GM12878 (cell line): ENCODE measurements around the gene PIGN. TPM values are rescaled to one million over a fixed set of nuclear protein-coding genes. Genes with fewer than 3 reads are reported as not detected.

ENCODE experiments used
- ATAC-seq: fragments of 200-7000 bp; cut with Tn5 transposase; 3 replicates; pipeline ENCODE4 v1.9.1; 2020; ENCODE audit warnings: mild to moderate bottlenecking, moderate library complexity
- BruUV-seq: library from RNA; stranded (reverse); fragments of 400-500 nt; replicated peaks from 2 replicates; lab custom pipeline; 2021; lab: Mats Ljungman, UMichigan
- CTCF ChIA-PET: fragments of 300-600 bp; sonication (Branson Sonifier 250); formaldehyde crosslinking; extraction: SDS; loops from one replicate; lab custom pipeline; 2021; ENCODE audit warnings: inconsistent platforms; lab: Yijun Ruan, JAX
- POLR2A ChIA-PET: fragments of 350-600 bp; formaldehyde crosslinking; extraction: SDS; loops from one replicate; lab custom pipeline; 2021; ENCODE audit warnings: inconsistent platforms; lab: Charles Lee
- RAD21 ChIA-PET: fragments of 300-600 bp; sonication (Branson Sonifier 250); formaldehyde crosslinking; loops from one replicate; lab custom pipeline; 2023; ENCODE audit warnings: antibody characterized with exemption; ENCODE audit not compliant: unreplicated experiment; lab: Charles Lee
- SMC1A ChIA-PET: fragments of 300-600 bp; sonication (Branson Sonifier 250); formaldehyde crosslinking; loops from one replicate; lab custom pipeline; 2023; ENCODE audit not compliant: unreplicated experiment, uncharacterized antibody; lab: Charles Lee
- DNase-seq: peaks from one replicate; pipeline ENCODE4 v3.0.0-alpha.2; 2011; ENCODE audit warnings: low read depth, low spot score
- FAIRE-seq: peaks from 3 replicates; lab custom pipeline; 2011; peaks lifted over from hg19 to GRCh38; lab: Jason Lieb, UNC
- H2AFZ ChIP-seq: 2 replicates; pipeline ENCODE4 v1.6.0; 2011; ENCODE audit warnings: low read depth, low read length, control low read depth; ENCODE audit not compliant: control insufficient read depth
- H3K27ac ChIP-seq: 2 replicates; pipeline ENCODE4 v1.5.1; 2011; ENCODE audit warnings: control low read depth; ENCODE audit not compliant: control insufficient read depth, insufficient read depth
- H3K27me3 ChIP-seq, 2 experiments: replicated peaks in 1 of 2; 2 replicates each; pipeline versions ENCODE4 v1.6.0 to v1.6.1; 2011; ENCODE audit warnings: low read length in 1 of 2; ENCODE audit not compliant: control insufficient read depth in 2 of 2, insufficient read depth in 2 of 2
- H3K36me3 ChIP-seq, 2 experiments: 2 replicates each; pipeline ENCODE4 v1.5.1; 2011; ENCODE audit warnings: low read length in 1 of 2; ENCODE audit not compliant: control insufficient read depth in 2 of 2, insufficient read depth in 2 of 2
- H3K4me1 ChIP-seq: 2 replicates; pipeline ENCODE4 v1.6.1; 2011; ENCODE audit warnings: mild to moderate bottlenecking, low read length, moderate library complexity, mixed read lengths; ENCODE audit not compliant: control insufficient read depth, insufficient read depth
- H3K4me2 ChIP-seq: 2 replicates; pipeline ENCODE4 v1.6.0; 2011; ENCODE audit warnings: control low read depth; ENCODE audit not compliant: control insufficient read depth, insufficient read depth
- H3K4me3 ChIP-seq: fragments of 200-600 bp; sonication (generic); 2 replicates; pipeline ENCODE4 v1.5.1; 2016
- H3K79me2 ChIP-seq: 2 replicates; pipeline ENCODE4 v1.6.0; 2011; ENCODE audit warnings: low read length; ENCODE audit not compliant: control insufficient read depth, insufficient read depth
- H3K9ac ChIP-seq: 2 replicates; pipeline ENCODE4 v1.8.0; 2011; ENCODE audit warnings: low read length, control low read depth, mixed read lengths; ENCODE audit not compliant: control insufficient read depth, insufficient read depth
- H3K9me3 ChIP-seq: replicated peaks from 3 replicates; pipeline ENCODE4 v1.5.1; 2011; ENCODE audit warnings: mild to moderate bottlenecking, low read length; ENCODE audit not compliant: control insufficient read depth, insufficient read depth
- H4K20me1 ChIP-seq: 2 replicates; pipeline ENCODE4 v1.6.0; 2011; ENCODE audit not compliant: control insufficient read depth, insufficient read depth
- LARP7 ChIP-seq: fragments of 450-650 bp; IDR thresholded peaks from 2 replicates; pipeline ENCODE4 v1.6.1; 2017; ENCODE audit warnings: mild to moderate bottlenecking
- NFYA ChIP-seq: IDR thresholded peaks from 2 replicates; pipeline ENCODE4 v1.6.1; 2011; ENCODE audit warnings: low read depth, mild to moderate bottlenecking, low read length, improper control_type of control experiment, borderline replicate concordance
- PML ChIP-seq: IDR thresholded peaks from 2 replicates; pipeline ENCODE4 v1.6.1; 2012; ENCODE audit warnings: low read length, inconsistent platforms
- POU2F2 ChIP-seq: IDR thresholded peaks from 3 replicates; pipeline ENCODE4 v1.6.1; 2011; ENCODE audit warnings: low read depth, mild to moderate bottlenecking, low read length, borderline replicate concordance
- RELA ChIP-seq: fragments of 450-650 bp; IDR thresholded peaks from 2 replicates; pipeline ENCODE4 v1.8.0; 2014; ENCODE audit warnings: borderline replicate concordance; ENCODE audit not compliant: partially characterized antibody
- TAF1 ChIP-seq: IDR thresholded peaks from 2 replicates; pipeline ENCODE4 v1.6.1; 2011; ENCODE audit warnings: mild to moderate bottlenecking, low read depth, low read length, borderline replicate concordance
- TCF3 ChIP-seq: IDR thresholded peaks from 2 replicates; pipeline ENCODE4 v1.6.1; 2012; ENCODE audit warnings: low read depth, mild to moderate bottlenecking, low read length, borderline replicate concordance; ENCODE audit not compliant: insufficient read depth
- WRNIP1 ChIP-seq: IDR thresholded peaks from 2 replicates; pipeline ENCODE4 v1.6.1; 2011; ENCODE audit warnings: low read depth, low read length, improper control_type of control experiment, borderline replicate concordance
- WGBS: methylation state at CpG from one replicate; pipeline ENCODE4 v1.1.6; 2016; ENCODE audit warnings: low lambda C conversion rate; ENCODE audit not compliant: insufficient replicate concordance, insufficient coverage; ENCODE audit errors: missing lambda C conversion rate; 5-methylcytosine and 5-hydroxymethylcytosine counted together
- in situ Hi-C: fragments of 300-500 bp; cut with MboI; formaldehyde crosslinking; loops from 9 replicates; pipeline ENCODE4 v1.14.3; 2018; ENCODE audit warnings: mixed read lengths
- intact Hi-C: fragments of 100-400 bp; cut with micrococcal nuclease; formaldehyde crosslinking; loops from one replicate; pipeline ENCODE4 v1.14.2; 2022; ENCODE audit not compliant: unreplicated experiment
- polyA plus RNA-seq, 11 experiments: library from polyadenylated mRNA; depleted of rRNA in 4 of 11; unstranded in 6 of 11; stranded (reverse) in 5 of 11; fragments of >200 nt; fragmentation: Nextera tagmentation in 4 of 11; fragmentation: Illumina TruSeq in 1 of 11; extraction: Ambion mirVana in 4 of 11; extraction: Trizol in 1 of 11; gene quantifications; 1 replicate in 1 of 11; 2 replicates in 10 of 11; pipeline versions ENCODE4 v1.2.1 to v1.2.3, GENCODE V29; 2011 to 2016; ENCODE audit warnings: inconsistent platforms in 2 of 11, missing spikeins in 2 of 11, low read depth in 1 of 11
- total RNA-seq, 4 experiments: library from RNA; depleted of rRNA in 3 of 4; stranded (reverse); fragments of >200 nt in 3 of 4; fragmentation: Illumina TruSeq in 1 of 4; extraction: Trizol in 1 of 4; gene quantifications; 2 replicates each; pipeline versions ENCODE4 v1.2.1 to v1.2.3, GENCODE V29; 2013 to 2021
- TF ChIP-seq, protein P1 (sequence below): fragments of 450-650 bp; IDR thresholded peaks from 2 replicates; pipeline ENCODE4 v1.6.1; 2017; ENCODE audit warnings: mild to moderate bottlenecking, low read depth, inconsistent platforms; ENCODE audit not compliant: poor library complexity, severe bottlenecking
- TF ChIP-seq, protein P2 (sequence below): fragments of 450-650 bp; IDR thresholded peaks from 2 replicates; pipeline ENCODE4 v1.6.1; 2016; ENCODE audit warnings: mild to moderate bottlenecking
- TF ChIP-seq, protein P3 (sequence below): fragments of 150-350 bp; IDR thresholded peaks from 2 replicates; pipeline ENCODE4 v1.6.1; 2014; ENCODE audit warnings: mild to moderate bottlenecking, low read depth, low read length

The PIGN gene
- total and polyA plus RNA-seq, 10 of the 15 experiments (the other 5 are each of a cell fraction or from before 2014, with no cell fraction given), result 6.9 to 25.4 (median 18.7) TPM

DNA sequence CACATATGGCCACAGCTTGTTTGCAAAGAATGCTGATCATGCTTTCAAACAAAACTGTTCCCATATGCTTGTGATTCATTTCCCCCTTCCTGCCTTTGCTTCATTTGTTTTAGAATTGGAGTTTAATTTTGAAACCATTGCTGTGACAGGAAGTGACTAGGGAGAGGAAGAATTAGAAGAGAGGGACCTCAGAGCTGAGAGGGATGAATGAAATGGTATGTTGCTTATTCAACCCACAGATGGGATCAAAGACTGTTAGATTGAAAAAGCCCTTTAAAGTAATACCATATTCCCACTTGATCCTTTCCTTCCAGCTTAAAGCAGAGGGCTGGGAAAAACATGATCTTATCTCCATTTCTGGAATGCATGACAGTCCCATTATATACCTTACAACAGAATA, 187.9 kb downstream of the PIGN start:
- DNase-seq (no peak), ATAC-seq (no peak)
- no peaks in the 10 kb centered on the region for H3K36me3 ChIP-seq
- POLR2A ChIA-PET, result no interaction called here
- H3K27me3 ChIP-seq, result no peaks in the 10 kb centered on the region
- H3K4me3 ChIP-seq, result no peak overlapping the region
- no peaks in the 10 kb centered on the region for H4K20me1 ChIP-seq
- no peaks in the 10 kb centered on the region for H3K4me1 ChIP-seq
- no peak overlapping the region for H3K4me2 ChIP-seq
- H3K9ac ChIP-seq, result no peak overlapping the region
- no peaks in the 10 kb centered on the region; the same call in 1 of the 3 replicates for H3K9me3 ChIP-seq
- SMC1A ChIA-PET, result interaction anchor here (0.6 kb wide), 1 partner anchor 616 kb away, joined by 4 read pairs; no protein-coding TSS in a partner anchor
- RAD21 ChIA-PET, result no interaction called here
- H3K79me2 ChIP-seq, result no peaks in the 10 kb centered on the region
- no peak for TF ChIP-seq RELA
- TF ChIP-seq, all 136 proteins: peak for 0
- intact Hi-C loops, result no loop called here
- CTCF ChIA-PET, result interaction anchor here (0.7 kb wide), 1 partner anchor 31 kb away, joined by 3 read pairs; no protein-coding TSS in a partner anchor
- FAIRE-seq, result no peak
- in situ Hi-C loops, result no loop called here
- Histone ChIP-seq H3K27ac (no peak overlapping the region), H2AFZ (no peak overlapping the region)
- no TSS peak for BruUV-seq

DNA sequence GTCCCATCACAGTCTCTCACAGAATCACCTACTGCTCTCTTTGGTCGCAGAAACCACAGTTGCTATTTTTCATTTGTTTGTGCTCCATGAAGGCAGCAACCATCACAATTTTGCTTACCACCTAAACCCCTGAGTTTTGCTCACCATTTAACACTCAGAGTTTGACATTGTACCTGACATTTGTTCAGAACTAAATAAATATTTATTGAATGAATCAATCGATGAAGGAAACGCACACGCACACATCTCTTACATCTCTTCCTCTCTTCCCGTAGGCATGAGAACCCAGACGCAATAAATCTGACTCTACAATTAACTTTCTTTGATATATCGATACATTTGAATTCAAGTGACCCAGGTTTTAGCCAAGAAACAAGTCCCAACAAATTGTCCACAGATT, 188.5 kb downstream of the PIGN start:
- in situ Hi-C loops (no loop called here), intact Hi-C loops (no loop called here)
- RAD21 ChIA-PET, result no interaction called here
- ATAC-seq, result no peak
- FAIRE-seq, result no peak
- Histone ChIP-seq H3K4me1 (no peaks in the 10 kb centered on the region), H3K36me3 (no peaks in the 10 kb centered on the region), H3K4me3 (no peak overlapping the region), H3K4me2 (no peak overlapping the region), H3K9me3 (no peaks in the 10 kb centered on the region; the same call in 1 of the 3 replicates), H2AFZ (no peak overlapping the region), H3K27ac (no peak overlapping the region), H3K27me3 (no peaks in the 10 kb centered on the region), H3K79me2 (no peaks in the 10 kb centered on the region), H3K9ac (no peak overlapping the region), H4K20me1 (no peaks in the 10 kb centered on the region)
- POLR2A ChIA-PET, result no interaction called here
- DNase-seq, result no peak
- no TSS peak for BruUV-seq
- 70% methylated on average over 7 of the region's 7 CpGs for WGBS
- CTCF ChIA-PET, result no interaction called here
- SMC1A ChIA-PET, result interaction anchor here (0.6 kb wide), 1 partner anchor 617 kb away, joined by 4 read pairs; no protein-coding TSS in a partner anchor
- TF ChIP-seq, protein P1, sequence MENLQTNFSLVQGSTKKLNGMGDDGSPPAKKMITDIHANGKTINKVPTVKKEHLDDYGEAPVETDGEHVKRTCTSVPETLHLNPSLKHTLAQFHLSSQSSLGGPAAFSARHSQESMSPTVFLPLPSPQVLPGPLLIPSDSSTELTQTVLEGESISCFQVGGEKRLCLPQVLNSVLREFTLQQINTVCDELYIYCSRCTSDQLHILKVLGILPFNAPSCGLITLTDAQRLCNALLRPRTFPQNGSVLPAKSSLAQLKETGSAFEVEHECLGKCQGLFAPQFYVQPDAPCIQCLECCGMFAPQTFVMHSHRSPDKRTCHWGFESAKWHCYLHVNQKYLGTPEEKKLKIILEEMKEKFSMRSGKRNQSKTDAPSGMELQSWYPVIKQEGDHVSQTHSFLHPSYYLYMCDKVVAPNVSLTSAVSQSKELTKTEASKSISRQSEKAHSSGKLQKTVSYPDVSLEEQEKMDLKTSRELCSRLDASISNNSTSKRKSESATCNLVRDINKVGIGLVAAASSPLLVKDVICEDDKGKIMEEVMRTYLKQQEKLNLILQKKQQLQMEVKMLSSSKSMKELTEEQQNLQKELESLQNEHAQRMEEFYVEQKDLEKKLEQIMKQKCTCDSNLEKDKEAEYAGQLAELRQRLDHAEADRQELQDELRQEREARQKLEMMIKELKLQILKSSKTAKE, result no peak
- TF ChIP-seq, protein P2, sequence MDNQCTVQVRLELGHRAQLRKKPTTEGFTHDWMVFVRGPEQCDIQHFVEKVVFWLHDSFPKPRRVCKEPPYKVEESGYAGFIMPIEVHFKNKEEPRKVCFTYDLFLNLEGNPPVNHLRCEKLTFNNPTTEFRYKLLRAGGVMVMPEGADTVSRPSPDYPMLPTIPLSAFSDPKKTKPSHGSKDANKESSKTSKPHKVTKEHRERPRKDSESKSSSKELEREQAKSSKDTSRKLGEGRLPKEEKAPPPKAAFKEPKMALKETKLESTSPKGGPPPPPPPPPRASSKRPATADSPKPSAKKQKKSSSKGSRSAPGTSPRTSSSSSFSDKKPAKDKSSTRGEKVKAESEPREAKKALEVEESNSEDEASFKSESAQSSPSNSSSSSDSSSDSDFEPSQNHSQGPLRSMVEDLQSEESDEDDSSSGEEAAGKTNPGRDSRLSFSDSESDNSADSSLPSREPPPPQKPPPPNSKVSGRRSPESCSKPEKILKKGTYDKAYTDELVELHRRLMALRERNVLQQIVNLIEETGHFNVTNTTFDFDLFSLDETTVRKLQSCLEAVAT, result no peak
- no peak for TF ChIP-seq LARP7
- TF ChIP-seq, protein P3, sequence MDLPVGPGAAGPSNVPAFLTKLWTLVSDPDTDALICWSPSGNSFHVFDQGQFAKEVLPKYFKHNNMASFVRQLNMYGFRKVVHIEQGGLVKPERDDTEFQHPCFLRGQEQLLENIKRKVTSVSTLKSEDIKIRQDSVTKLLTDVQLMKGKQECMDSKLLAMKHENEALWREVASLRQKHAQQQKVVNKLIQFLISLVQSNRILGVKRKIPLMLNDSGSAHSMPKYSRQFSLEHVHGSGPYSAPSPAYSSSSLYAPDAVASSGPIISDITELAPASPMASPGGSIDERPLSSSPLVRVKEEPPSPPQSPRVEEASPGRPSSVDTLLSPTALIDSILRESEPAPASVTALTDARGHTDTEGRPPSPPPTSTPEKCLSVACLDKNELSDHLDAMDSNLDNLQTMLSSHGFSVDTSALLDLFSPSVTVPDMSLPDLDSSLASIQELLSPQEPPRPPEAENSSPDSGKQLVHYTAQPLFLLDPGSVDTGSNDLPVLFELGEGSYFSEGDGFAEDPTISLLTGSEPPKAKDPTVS, result no peak
- no peak for TF ChIP-seq WRNIP1
- no peak for TF ChIP-seq TAF1
- TF ChIP-seq POU2F2, result no peak
- no peak for TF ChIP-seq NFYA
- no peak for TF ChIP-seq PML
- TF ChIP-seq TCF3, result no peak
